GM19372 (cell line): ENCODE data around the gene KNL1.
"Not testable (repeated sequence)": the region's sequence is repeated elsewhere in the genome, so short reads cannot be mapped to it uniquely, and the experiment has no call there.

Experiments
- ATAC-seq: cut with Tn5 transposase; IDR thresholded peaks from one replicate; pipeline ENCODE4 v1.9.1; 2021; ENCODE audit warnings: mild to moderate bottlenecking, low read depth, moderate library complexity; ENCODE audit not compliant: unreplicated experiment

The KNL1 gene

GRCh38 chr15:40578892-40579291 is 15.2 kb upstream of the KNL1 start:
- no peak for ATAC-seq

DNA sequence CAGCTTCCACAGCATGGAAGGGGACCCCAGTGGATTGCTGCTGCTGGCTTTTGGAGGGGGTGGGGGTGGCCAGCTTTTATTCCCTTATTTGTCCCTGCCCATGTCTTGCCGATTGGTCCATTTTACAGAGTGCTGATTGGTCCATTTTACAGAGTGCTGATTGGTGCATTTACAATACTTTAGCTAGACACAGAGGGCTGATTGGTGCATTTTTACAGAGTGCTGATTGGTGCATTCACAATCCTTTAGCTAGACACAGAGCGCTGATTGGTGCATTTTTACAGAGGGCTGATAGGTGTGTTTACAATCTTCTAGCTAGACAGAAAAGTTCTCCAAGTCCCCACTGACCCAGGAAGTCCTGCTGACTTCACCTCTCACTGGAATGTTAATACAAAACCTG is 12.3 kb upstream of the KNL1 start:
- ATAC-seq = not testable (repeated sequence)

DNA sequence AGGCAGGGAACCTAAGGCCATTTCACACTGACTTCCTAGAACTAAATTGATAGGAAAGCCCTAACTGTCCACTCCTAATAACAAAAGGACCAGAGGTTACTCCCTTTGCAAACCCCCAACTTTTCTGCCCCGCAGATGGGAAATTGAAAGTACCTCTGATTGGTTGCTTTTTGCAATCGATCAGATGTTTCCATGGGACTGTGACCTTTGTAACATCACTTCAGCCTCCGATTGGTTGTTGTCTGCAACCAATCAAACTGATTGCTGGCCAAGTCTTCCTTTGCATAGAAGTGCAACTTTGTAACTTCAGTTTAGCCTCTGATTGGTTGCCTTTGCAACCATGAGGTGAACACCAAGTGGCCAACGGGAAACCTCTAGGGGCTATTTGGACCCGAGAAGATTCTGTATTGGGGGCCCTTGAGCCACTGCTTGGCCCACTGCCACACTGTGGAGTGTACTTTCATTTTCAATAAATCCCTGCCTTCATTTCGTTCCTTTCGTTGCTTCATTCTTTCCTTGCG is 11.3 kb upstream of the KNL1 start:
- no peak for ATAC-seq

- ATAC-seq = no peak
Measured at GRCh38 chr15:40584191-40584590, 9.9 kb upstream of the KNL1 start.

DNA sequence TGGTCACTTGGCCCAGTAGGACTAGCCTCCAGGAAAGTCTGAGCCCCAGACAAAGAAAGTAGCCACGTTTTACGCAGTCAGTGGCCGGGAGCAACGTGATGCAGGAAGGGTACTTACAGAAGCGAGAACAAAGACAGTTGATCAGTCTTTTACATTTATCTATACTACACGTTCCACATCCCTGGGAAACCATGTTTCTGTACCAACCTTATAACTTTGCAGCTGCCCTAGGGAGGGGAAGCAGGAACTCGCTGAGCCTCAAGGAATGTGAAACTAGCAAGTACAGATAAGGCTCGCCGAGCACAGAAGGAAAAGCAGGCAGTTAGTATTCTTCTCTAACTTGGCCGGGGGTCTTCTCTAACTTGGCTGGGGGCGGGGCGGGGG is 3.4 kb upstream of the KNL1 start:
- ATAC-seq = no peak

DNA sequence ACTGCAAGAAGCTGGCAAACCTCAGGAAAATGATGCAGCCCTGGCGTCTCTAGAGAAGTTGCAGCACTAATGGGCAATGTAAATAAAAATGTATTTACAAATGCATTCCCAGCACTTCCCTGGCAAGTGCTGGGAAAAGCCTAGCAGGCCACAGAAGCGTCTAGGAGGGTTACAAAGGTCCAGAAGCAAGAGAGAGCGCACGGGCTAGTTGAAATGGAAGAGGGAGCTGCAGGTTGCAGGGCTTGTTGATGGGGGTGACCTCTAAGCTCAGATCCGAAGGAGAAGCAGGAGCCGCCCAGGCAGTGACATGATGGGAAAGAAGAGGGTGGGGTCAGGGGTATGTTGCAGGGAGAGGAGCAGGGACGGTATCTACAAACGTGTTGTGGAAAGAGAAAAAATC is 2.7 kb upstream of the KNL1 start:
- no peak for ATAC-seq

DNA sequence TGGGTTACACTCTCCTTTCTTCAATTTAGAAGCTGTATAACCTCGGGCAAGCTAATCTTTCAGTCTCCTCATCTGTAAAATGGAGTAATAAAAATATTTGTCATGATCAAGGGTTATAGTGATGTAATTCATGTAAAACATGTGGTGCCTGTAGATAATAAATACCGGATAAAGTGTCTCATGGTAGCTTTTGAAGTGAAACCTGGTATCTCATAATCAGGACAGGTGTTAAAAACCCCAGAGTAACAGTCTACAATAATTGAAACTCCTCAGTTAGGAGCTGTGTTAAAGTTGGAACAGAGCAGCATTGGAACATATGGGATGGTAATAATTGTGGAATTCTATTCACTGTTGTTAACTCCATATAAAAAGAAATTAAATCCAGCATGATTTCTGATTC is 884 bp upstream of the KNL1 start:
- no peak for ATAC-seq

- peak; percentile 36 for ATAC-seq
Measured at GRCh38 chr15:40594429-40594836, 384 bp downstream of the KNL1 start.

DNA sequence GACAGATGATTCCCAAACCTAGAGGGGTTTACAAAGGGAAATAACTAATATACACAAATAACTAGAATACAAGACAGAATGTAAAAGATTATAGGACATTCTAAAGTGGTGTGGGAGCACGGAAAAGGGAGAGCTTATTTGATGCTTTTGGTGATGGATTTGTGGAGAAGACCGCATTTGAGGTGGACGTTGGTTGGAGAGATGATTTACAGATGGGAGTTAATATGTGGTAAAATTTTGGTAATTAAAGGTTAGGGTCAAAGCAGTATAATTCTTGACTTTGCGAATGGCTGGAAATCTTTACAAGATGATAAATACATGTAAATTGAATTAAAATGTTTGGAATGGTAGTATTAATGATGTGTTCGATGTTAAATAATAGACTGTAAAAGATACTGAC is 1.2 kb downstream of the KNL1 start:
- no peak for ATAC-seq

DNA sequence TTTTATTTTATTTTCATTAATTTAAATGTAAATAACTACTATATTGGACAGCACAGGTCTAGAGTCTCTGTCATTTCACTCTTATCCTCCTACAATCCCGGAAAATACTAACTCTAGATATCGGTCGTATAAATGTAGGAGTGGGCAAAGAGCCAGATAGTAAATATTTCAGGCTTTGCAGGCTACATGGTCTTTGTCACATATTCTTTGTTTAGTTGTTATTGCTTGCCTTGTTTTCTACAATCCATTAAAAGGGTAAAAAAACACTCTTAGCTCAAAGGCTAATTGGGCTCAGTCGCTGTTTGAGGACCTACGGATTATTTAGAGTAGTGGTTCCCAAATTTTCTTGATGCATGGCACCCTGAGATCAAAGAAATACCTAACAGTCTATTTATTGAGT is 1.7 kb downstream of the KNL1 start:
- ATAC-seq = no peak

DNA sequence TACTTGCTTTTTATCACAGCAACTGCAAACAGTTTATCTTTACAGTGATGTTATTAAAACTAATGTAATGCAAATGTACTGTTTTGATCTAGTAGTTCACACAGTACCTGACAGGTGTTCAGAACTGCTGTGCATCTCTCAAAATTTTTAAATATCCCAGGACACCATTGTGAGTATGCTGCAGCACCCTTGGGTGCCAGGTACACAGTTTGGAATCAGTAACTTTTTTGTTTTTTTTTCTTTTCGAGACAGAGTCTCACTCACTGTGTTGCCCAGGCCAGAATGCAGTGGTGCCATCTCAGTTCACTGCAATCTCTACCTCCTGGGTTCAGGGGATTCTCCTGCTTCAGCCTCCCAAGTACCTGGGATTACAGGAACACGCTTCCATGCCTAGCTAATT is 3.0 kb downstream of the KNL1 start:
- ATAC-seq = no peak

- no peak for ATAC-seq
Measured at GRCh38 chr15:40598126-40598525, 4.1 kb downstream of the KNL1 start.

DNA sequence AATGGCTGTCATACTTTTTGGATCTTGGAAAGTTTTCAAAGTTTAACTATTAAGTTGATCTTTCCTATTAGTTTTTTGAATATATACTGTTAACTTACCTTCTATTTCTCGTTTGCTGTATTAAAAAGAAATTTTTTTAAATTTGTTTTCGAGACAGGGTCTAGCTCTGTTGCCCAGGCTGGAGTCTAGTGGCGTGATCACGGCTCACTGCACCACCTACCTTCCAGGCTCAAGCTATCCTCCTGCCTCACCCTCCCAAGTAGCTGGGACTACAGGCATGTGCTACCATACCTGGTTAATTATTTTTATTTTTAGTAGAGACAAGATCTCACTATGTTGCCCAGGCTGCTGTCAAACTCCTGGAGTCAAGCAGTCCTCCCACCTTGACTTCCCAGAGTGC is 4.6 kb downstream of the KNL1 start:
- ATAC-seq = no peak

DNA sequence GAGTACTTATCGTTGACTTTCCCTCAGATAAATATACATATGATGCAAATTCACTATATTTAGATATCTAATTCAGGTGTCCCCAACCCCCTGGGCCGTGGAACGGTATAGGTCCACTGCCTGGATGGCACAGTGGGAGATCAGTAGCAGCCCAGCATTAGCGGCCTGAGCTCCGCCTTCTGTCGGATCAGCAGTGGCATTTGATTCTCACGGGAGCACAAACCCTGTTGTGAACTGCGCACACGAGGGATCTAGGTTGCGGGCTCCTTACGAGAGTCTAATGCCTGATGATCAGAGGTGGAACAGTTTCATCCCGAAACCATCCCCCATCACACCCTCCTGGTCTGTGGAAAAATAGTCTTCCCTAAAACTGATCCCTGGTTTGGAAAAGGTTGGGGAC is 6.9 kb downstream of the KNL1 start:
- no peak for ATAC-seq

DNA sequence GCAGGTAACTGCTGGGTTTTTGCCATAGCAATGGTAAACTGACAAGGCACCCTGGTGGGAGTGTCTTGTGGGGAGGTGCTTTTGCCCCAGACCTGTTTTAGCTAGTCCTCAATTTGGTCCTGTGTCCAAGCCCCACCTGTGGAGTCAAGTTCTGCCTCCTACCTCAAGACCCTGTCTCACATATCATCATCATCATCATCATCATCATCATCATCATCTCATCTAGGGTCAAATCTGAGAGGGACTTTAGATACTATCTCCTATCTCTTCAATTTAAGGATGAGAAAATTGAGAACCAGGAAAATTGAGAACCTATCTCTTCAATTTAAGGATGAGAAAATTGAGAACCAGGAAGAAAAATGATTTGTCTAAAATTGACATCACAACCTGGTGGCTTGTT is 9.9 kb downstream of the KNL1 start:
- no peak for ATAC-seq

DNA sequence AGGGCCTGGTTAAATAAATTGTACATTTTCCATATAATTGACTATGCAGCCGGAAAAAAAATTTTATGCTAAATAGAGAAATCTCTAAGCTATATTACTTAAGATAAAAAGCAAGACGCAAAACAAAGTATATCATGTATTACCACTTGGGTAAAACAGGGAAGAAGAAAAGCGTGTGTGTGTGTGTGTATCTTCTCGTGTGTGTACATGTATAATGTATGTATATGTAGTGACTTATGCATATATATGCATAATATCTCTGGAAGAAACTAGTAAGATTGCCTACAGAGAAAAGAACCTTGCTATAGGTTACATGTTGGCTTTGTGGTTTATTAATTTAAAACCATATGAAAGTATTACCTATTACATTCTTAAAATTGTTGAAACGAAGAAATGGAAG is 19.0 kb downstream of the KNL1 start:
- ATAC-seq = no peak

DNA sequence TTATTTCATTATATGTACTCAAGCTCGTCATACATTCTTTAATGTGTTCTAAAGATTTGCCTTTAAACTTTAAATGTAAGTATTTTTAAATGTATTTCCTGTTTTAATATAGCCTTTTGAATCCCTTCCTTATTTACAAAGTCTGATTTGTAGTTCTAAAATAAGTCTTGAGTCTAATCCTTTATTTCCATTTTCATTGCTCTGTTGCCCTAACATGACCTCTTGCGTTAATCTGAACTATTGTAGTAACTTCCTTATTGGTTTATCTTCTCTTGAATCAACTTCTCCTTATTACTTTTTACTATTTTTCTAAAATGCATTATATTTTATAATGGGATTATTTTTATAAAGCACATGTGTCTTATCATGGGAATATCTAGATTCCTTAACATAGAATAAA is 24.0 kb downstream of the KNL1 start:
- ATAC-seq = no peak

GRCh38 chr15:40618906-40619305 is 24.9 kb downstream of the KNL1 start:
- ATAC-seq = no peak

GRCh38 chr15:40623361-40623760 is 29.3 kb downstream of the KNL1 start:
- no peak for ATAC-seq

GRCh38 chr15:40630313-40630712 is 36.3 kb downstream of the KNL1 start:
- no peak for ATAC-seq

- no peak for ATAC-seq
Measured at GRCh38 chr15:40633178-40633577, 39.1 kb downstream of the KNL1 start.

DNA sequence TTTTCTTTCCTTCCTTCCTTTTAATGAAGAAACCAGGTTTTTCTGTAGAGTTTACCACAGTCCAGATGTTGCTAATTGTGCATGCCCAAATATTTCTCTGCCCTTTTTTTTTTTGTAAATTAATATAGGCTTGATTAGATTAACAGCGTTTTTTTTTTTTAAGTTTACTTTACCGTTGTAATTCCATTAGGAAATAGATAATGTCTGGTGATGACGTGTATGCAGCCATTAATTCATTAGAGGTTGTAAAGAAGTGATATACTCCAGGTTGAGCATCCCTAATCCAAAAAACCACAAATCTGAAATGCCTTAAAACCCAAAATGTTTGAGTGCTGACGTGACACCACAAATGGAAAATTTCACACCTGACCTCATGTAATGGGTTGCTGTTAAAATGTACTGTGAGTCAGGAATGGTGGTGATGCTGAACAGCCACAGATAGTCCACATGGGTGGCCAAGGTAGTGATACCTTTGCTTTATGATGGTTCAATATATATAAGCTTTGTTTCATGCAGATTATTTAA is 43.2 kb downstream of the KNL1 start:
- ATAC-seq = no peak

DNA sequence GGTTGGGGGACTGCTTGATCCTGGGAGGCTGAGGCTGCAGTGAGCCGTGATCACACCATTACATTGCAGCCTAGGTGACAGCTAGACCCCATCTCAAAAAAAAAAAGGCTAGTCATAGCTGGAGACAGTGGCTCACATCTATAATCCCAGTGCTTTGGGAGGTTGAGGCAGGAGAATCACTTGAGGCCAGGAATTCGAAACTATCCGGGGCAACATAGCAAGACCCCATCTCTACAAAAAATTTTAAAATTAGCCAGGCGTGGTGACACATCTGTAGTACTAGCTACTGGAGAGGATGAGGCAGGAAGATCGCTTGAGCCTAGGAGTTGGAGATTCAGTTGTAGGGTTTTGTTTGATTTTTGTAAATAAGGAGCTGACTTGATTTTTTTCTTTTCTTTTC is 45.6 kb downstream of the KNL1 start:
- ATAC-seq = no peak
